Measurements from ENCODE around the gene SLC7A6OS.

SLC7A6OS gene

DNA sequence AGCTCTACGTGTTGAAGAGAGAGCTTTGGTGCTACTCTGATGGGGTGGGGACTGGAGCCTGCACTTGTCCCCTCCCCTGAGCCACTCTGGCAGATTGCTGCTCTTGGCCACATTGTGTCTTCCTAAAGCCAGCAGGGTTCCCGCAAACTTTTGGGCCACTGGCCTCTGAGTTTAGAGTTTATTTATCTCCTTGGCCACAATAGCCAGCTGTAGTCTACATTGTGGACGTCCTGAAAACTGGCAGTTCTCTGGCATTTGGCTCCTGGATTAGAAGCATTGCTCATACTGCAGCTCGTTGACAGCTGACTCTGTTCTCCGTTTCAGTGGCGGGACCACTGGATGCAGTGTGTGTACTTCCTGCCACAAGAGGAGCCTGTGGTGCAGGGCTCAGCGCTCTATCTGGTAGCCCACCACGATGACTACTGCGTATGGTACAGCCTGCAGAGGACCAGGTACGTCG is 34.6 kb upstream of the SLC7A6OS start:
- DNase-seq (ENCODE audit: low read depth in 2 of 3, low spot score in 2 of 3), result no peak

DNA sequence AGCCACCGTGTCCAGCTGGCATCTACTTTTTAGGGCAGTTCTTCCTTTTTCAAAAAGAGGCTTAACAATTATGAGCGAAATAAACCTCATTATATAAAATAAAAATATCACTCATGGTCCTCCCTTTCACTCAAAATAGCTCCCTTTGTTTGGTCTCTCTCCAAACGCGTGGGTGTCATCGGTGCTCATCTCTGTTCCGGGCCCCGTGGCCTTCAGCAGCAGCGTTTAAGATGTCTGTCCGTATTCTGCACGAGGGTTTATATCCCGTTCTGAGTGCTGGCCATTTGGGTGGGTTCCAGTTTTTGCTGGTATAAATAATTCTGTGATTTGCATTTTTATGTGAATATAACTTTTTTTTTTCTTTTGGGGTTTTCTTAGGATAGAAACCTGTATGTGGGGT is 33.5 kb upstream of the SLC7A6OS start:
- no peak for DNase-seq (ENCODE audit: low read depth in 2 of 3, low spot score in 2 of 3)

DNA sequence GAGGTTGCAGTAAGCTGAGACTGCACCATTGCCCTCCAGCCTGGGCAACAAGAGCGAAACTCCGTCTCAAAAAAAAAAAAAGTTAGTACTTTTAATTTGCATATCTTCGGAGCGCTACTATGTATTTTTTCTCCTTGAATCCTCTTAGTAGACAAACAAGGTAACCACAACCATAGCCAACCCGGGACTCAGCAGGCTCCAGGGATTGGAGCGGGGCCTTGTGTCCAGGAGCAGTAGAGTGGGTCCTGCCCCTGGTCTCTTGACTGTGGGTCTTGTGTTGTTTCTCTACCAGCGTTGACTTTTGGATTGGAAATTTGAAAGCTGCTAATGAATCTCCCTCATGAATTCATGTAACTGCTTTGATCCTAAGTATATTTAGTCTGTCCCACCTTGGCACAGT is 32.4 kb upstream of the SLC7A6OS start:
- DNase-seq (ENCODE audit: low read depth in 2 of 3, low spot score in 2 of 3), result no peak

DNA sequence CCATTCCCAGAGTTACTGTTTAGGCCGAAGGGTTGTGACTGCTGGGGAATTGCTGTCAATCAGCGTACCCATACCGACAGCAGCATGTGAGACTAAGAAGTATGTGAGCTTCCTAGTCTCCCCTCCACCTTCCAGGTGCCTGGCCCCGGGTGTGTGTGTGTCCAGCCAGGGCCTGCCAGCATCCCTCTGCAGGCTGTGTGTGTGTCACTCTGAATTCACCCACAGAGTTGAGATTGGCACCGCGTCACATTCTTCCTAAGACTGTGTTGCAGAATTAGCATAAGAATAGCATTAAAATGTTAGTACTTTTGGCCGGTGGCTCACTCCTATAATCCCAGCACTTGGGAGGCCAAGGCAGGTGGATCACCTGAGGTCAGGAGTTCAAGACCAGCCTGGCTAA is 31.9 kb upstream of the SLC7A6OS start:
- DNase-seq (ENCODE audit: low read depth in 2 of 3, low spot score in 2 of 3), result no peak

DNA sequence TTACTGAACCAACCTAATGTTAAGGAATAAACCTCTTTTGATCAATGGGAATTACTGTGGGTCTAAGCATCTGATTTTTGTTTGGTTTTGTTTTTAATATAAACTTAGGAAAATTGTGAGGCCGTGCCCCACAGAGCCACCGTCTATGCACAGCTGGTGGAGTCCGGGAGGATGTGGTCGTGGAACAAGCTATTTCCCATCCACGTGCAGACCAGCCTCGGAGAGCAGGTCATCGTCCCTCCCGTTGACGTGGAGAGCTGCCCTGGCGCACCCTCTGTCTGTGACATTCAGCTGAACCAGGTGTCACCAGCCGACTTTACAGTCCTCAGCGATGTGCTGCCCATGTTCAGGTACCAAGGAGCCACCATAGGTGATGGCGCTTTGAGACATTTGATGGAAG is 28.5 kb upstream of the SLC7A6OS start:
- no peak for DNase-seq (ENCODE audit: low read depth in 2 of 3, low spot score in 2 of 3)

DNA sequence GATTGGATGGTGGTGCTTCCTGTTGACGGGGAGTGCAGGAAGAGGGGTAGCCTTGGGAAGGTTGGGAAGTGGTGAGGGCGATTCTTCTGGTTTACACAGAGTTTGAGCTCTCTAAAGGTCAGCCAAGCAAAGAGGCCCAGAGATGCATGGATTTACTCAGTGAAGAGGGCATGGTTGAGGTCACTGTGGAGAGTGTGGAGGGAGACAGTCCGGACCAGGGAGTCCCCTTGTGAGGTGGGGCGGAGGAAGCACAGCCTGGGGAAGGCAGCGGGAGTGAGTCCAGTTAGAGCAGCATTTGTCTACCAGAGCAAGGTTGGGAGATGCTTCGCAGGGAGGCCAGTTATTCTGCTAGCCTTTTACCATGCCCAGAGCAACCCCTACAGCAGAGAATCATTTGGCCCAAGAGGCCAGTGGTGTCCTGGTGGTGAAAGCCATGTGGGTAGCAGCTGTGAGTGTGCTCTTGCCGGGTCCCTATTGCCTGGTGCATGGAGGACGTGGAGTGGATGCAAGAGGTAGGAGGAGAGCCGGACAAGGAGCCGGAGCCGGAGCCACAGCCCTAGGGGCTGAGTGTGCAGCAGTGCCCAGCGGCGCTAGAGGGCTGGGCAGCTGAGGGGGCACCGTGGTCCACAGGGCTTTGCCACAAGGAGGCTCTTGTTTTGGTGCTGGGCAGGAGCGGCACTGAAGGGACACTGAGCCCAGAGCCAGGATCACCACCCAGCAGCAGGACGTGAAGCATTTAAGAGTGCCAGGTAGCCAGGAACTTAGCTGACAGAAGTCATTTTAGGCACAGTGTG is 27.8 kb upstream of the SLC7A6OS start:
- no peak for DNase-seq (ENCODE audit: low read depth in 2 of 3, low spot score in 2 of 3)

DNA sequence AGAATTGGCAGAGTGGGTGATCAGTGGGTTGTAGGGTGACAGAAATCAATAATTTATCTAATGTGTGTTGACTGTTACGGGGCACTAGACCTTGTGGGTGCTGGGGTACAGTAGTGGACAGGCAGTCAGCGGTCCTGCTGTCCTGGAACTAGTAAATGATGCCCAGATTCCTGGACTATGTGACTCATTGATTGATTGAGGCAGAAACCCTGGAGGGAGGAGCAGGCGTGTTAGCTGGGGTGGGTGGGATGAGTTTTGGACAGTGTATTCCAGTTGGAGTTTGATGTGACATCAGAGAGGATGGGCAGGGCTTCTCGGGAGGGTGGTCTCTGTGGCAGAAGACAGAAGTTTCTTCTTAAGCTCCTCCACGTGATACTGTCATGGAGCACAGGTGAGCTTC is 24.4 kb upstream of the SLC7A6OS start:
- DNase-seq (ENCODE audit: low read depth in 2 of 3, low spot score in 2 of 3), result no peak

DNA sequence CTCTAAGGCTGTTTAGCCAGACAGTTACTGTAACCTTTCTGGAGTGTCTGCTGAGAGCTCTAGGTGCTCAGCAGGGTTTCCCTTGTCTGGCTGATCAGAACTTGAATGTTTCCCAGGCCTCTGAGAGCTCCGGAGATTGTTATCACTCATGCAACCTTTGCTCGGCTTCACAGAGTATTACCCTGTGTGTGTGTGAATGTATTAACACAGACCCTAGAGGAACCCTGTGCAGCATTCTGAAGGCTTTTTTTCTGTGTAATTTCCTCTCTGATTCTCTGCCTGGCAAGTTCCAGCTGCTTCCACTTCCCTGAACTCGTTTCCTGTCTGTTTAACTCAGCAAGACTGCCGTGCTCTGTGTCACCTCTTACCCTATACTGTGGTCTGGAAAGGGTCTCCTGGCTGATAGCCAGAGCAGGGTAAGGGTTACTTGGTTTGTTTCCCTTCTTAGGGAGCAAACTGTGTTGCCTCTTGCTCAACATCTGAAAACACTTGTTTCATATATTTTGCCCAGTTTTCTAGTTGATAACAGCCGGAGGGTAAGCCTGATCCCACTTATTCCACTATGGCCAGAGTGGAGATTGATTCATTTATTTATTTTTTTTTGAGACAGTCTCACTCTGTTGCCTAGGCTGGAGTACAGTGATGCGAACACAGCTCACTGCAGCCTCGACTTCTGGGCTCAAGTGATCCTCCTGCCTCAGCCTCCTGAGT is 21.8 kb upstream of the SLC7A6OS start:
- DNase-seq (ENCODE audit: low read depth in 2 of 3, low spot score in 2 of 3), result no peak

DNA sequence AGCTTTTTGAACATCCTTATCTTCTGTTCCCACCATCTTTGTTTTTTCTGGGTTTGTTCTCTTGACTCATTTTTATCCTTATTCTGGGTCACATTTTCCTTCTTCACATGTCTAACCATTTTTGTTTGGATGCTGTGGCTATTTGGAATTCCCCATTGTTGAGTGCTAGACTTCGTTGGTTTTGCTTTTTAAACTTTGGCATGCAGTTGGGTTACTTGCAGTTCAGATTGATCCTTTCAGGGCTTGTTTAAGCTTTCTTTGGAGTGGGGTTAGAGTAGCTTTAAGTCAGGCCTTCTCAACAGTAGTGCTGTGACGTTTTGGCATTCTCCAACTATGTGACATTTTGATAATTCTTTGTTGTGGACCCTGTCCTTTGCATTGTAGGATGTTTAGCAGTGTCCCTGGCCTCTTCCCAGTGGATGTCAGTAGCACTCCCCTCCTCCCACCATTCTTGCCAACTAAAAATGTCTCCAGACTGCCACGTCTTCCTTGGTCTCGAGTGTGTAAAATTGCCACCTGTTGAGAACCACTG is 21.2 kb upstream of the SLC7A6OS start:
- no peak for DNase-seq (ENCODE audit: low read depth in 2 of 3, low spot score in 2 of 3)

DNA sequence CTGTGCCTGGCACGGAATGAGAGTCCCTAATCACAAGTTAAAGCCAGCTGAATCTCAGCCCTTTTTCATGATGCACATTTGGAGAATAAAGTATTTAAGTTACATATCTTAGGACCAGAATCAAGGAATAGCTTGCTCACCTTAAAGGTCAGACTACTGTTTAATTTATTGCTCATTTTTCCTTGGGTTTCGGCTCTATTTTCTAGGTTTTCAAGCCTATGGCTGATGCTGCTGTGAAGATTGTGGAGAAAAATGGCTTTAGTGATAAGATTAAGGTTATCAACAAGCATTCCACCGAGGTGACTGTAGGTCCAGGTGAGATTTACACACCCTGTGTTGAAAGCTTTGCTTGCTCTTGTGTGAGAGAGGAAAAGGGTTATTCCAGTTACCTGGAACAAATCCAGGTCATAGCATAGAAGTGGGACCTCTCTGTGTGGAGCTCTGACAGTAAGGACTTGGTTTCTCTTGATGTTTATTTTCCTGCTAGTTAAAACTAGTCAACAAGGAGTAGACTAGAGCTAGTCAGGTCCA is 18.2 kb upstream of the SLC7A6OS start:
- no peak for DNase-seq (ENCODE audit: low read depth in 2 of 3, low spot score in 2 of 3)

DNA sequence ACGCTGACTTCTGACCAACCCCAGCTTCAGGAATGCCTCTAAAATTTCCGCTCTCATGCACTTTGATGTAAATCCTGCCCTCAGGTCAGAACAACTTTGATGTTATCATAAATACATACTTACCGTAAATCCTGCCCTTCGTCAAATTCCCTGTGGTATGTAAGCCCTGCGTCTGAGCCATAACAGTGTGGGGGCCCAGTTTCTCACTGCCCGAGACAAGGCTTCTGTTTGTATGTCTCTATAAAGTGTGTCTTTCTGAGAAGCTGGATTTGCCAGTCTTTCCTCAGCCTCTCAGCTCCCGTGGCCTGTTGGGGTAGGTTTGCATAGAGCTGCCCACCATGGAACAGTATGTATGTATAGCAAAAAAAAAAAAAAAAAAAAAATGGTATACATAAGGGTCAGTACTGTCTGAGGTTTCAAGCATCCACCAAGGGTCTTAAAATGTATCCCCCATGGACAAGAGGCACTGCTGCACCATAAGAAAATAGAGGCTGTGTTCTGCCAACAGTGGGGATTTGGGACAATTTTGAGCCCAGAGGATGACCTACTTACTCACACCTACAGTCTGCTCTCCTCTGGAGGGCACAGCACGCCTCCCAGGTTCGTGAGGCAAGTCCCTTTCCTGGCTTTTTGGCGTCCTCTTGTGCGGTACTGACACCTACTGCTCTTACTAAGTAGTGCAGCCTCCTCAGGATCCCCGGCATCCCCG is 17.6 kb upstream of the SLC7A6OS start:
- DNase-seq (ENCODE audit: low read depth in 2 of 3, low spot score in 2 of 3), result peak; percentile 36 to 57 (median 50)

DNA sequence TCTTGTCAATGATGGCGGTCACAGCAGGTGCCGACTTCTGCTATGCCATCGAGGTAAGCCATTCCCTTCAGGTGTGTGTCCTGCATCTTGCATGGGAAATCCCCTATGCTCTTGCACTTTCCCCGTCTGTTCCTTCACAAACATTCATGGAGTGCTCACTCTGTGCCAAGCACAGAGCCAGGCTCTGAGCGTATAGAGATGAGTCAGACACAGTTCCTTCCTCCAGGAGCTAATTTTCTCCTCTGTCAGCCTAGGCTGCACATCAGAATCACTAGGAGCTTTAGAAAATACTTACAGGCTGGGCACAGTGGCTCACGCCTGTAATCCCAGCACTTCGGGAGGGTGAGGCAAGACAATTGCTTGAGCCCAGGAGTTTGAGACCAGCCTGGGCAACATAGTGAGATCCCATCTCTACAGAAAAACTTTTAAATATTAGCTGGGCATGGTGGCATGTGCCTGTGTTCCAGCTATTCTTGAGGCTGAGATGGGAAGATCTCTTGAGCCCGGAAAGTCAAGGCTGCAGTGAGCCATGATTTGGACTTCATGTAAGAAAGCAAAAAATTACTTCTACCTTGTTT is 14.1 kb upstream of the SLC7A6OS start:
- no peak for DNase-seq (ENCODE audit: low read depth in 2 of 3, low spot score in 2 of 3)

DNA sequence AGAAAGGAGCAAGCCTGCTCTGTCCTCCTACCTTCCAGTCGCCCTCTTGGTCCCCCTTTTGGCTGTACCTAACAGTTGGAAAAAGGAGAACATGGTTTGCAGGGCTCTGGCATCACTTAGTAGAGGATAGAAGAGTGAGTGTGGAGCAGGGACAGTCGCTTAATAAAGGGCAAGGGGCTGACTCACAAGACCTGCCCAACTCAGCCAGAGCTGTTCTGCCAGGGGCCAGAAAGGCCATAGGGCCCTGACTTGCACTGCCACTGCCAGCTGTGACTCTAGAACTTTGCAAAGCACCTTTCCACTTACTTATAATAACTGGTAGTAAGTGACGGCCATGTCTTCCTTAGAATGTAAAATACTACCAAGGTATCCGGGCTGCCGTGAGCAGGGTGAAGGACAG is 13.6 kb upstream of the SLC7A6OS start:
- DNase-seq (ENCODE audit: low read depth in 2 of 3, low spot score in 2 of 3), result no peak

DNA sequence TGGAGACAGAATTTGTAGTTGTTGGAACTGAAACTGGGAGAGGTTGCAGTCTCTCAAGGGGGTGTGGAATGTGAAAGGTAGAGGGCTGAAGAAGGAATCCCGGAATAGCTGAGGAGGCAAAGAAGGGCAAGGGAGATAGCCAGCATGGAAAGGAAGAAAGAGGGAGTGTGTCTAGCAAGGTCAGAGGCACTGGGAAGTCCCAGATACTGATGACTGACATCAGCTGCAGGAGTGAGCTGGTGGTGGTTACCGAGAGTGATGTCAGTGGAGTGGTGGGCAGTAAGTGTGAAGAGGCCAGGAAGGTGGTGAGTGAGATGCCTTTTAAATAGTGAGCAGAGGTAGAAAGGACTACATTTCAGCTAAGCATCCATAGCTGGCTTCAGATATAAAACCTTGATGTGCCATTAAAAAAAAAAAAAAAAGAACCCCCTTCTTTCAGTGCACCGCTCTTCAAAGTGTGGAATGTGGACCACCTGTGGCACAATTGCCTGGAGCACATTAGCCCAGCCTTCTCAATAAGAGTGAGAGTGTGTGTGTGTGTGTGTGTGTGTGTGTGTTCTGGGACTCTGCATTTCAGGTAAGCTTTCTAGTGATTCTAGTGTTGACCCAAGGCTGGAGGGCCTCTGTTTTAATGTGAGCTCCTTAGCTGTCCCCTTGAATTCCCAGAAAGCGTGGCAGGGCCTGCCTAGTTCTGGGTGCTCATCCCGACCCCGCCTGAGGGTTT is 8.6 kb upstream of the SLC7A6OS start:
- DNase-seq (ENCODE audit: low read depth in 2 of 3, low spot score in 2 of 3), result peak in 2 of 3 experiments; percentile 11 to 23

DNA sequence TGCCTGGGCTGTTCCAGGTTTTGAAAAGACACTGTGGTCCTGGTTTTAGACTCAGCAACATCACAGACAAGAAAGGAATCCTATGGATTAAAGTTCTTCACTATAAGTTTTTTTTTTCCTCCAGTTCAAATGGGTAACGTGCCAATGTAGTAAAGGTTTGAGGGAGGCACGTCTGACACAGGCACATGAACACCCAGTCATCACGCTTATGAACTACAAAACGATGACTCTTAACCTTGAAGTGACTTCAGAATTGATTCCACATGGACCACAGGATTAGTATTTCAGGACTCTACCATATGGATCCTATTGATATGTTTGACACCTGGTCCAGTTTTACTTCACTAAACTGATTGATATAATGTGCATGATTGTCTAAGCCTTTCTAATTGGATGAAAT is 2.4 kb upstream of the SLC7A6OS start:
- DNase-seq (ENCODE audit: low read depth in 2 of 3, low spot score in 2 of 3), result no peak

DNA sequence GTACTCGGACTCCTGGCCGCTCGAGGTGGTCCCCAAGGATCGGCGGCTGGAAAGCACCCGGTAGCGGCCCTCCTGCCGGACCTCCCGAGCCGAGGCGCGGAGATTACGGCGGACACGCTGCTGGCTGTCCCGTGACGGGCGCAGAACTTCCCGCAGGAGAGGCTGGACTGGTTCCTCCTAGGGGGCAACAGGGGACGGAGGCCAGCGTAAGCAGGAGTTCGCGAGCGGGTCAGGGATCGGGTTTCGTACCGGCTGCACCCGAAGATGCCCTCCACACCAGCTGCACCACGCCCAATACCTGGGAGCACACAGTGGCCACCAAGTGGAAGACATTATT is 341 bp downstream of the SLC7A6OS start:
- DNase-seq (ENCODE audit: low read depth in 2 of 3, low spot score in 2 of 3), result no peak

DNA sequence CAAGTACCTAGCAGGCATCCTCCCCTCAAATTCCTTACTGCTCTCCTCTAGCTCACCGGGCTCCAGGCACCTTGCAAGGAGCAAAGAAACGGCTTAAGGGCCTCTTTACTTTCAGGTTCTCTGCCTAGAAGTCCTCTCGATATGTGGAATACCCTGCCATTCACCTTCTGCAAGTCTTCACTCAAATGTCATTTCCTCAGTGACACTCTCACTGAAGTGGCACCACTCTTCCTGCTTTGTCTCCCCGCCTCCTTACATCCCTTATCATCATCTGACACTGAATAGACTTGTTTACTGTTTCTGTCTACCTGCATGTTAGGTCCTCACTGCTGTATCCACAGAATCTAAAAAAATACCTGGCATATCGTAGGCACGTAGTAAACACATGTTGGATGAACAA is 947 bp downstream of the SLC7A6OS start:
- no peak for DNase-seq (ENCODE audit: low read depth in 2 of 3, low spot score in 2 of 3)

DNA sequence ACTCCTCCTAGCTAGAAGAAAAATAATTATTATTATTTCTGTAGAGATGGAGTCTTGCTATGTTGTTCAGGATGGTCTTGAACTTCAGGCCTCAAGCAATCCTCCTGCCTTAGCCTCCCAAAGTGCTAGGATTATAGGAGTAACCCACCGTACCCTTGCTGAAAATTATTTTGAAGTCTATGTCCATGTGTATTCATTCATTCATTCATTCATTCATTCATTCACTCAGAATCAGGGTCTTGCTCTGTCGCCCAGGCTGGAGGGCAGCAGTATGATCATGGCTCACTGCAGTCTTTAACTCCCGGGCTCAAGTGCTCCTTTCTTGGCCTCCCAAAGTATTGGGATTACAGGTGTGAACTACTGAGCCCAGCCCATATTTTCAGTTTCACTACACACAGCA is 4.1 kb downstream of the SLC7A6OS start:
- DNase-seq (ENCODE audit: low read depth in 2 of 3, low spot score in 2 of 3), result no peak

DNA sequence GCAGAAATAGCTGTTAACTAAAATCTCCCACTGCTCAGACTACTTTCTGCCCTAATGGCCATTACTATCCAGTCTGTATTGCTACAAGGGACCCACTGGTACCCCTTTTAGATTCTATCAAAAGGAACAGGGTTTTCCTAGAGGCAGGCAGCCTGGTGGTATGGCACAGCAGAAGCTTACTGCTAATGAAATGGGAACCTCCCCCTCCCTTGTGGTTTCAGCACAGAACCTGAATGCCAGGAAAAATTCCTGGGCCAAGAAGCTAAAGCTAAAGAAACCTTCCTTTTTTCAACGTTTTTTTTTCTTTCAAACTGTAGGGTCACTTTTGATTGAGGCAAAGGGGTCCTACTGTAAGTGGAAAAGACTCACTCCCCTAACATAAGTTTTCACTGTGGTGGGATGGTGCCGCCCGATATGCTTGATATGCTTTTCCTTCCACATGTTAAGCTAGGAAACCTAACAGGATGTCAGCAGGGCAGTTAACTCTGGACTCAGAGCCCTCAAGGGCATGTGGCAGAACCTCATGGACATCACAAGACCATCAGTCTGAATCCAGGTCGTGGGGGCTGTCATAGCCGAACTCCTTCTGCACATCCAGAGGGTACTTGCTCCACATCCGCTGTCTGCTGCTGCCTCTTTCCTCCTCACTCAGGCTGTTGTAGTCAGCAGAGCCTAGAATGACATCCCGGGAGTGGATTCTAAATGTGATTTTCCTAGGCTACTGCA is 9.8 kb downstream of the SLC7A6OS start:
- DNase-seq (ENCODE audit: low read depth in 2 of 3, low spot score in 2 of 3), result no peak
